ENCODE data around the gene TRAF6.

The TRAF6 gene

DNA sequence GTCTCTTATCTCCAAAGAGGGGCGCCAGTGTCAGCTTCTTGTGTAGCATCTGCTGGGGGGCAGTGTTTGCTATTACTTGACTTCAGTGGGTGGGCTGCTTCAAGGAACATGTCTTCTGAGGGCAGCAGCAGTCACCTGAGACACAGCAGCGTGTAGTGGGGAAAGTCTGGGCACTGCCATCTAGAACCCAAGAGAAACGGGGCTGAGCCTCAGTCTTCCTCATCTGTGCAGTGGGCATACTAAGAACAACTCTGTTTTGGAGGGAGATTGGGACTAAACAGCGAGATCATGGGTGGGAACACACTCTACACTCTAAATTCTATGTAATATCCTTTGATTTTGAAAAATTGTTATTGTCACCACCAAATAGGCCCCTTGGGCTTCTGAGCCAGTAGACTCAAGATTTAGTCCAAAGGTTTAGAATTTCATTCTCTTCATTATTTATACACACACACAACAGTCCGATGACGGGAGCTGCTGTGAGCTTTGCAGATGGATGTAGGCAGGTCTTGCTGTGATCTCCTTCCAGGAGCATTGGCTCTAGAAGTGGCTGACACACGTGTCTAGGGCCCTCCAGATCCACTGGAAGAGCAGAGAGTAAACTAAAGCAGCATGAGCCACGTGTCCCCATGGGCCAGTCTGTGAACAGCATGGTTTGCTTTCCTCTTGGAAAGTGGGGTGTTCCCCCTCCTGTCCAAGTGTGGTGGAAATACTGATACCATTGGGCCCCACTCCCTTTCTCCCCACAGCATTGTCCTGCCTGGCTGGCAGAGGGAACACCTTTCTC is 51.8 kb downstream of the TRAF6 start:
- DNase-seq (ENCODE audit: low spot score): no peak

DNA sequence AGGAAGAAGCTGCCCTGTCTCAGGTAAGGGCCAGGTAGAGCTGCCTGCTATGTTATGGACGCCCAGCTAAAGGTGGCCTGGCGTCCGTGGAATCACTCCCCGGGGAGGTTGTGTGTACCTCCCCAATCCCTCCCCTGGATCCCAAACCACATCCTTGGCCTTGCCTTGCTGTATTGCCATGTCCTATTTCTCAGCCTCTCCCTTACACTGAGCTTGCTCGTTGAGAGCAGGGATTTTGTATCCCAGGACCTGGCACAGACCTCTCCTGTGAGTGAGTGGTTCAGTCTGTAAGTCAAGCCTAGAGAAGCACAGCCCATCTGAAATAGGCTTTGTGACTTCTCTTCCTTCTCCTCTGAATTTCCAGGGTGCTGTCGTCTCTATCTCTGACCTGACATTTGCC is 53.9 kb downstream of the TRAF6 start:
- no peak for DNase-seq (ENCODE audit: low spot score)

DNA sequence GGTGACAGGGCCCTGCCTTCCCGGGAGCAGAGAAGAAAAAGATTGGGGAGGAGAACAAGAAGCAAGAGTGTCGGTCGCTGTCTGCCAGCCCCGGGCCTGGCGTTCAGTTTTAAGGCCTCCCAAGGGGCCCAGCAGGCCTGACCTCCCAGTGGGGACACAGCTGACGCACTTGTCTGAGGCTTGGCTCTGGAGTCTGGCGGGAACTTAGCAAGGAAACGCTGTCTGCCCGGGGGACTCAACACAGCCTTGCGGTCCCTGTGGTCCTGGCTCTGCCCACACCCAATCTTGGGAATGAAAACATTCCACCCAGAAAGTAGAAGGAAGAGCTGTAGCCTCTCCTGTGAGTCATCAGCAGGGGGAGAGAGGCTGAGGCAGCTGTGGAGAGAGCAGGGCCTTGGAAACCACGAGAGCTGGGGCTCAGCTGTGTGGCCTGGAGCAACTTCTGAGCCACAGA is 54.4 kb downstream of the TRAF6 start:
- no peak for DNase-seq (ENCODE audit: low spot score)

DNA sequence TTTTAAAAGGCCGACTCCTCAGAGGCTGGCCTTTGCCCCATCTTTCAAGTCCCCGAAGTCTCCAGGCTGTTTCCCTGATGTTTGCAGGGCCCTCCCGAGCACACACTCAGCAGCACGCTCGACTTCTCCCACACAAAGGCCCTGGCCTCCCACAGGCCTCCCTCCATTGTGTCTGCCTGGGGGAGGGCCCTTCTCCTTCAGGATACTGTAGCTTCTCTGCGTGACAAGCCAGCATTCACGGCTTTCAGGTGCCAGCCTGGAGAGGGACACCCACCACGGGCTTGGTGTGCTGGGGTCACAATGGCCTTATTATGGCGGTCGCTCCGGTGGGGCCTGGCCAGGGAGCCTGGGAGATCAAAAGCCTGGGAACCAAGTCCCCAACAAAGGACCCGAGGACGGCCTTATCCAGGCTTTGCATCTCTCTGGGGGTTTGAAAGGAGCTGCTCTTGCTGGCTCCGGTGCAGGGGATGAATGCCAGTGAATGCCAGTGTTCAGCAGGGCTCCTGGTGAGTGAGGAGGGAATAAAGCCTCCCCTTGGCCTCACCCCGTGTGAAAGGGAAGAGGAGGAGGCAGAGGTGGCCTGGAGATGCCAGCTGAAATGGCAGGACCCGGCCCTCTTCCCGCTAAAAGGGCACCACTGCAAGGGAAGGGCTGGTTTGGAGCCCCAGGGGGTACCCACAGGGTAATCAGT is 55.0 kb downstream of the TRAF6 start:
- no peak for DNase-seq (ENCODE audit: low spot score)

DNA sequence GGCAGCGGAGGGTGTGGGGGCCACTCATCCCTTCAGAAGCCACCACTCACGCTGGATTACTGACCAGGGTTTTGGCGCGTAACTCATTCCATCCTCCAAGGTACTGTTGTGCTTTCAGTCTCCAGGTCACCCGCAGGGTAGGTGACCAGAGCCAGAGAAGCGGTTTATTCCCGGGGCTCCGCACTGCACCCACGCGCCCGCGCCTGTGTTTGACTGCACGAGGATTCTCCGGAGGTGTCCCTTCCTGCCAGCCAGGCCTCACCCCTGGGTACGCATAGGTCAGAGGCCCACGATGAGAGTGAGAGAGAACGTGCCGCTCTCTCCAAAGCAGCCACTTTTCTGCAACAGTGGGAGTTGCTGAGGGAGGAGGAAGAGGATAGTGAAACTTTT is 55.5 kb downstream of the TRAF6 start:
- DNase-seq (ENCODE audit: low spot score): no peak

DNA sequence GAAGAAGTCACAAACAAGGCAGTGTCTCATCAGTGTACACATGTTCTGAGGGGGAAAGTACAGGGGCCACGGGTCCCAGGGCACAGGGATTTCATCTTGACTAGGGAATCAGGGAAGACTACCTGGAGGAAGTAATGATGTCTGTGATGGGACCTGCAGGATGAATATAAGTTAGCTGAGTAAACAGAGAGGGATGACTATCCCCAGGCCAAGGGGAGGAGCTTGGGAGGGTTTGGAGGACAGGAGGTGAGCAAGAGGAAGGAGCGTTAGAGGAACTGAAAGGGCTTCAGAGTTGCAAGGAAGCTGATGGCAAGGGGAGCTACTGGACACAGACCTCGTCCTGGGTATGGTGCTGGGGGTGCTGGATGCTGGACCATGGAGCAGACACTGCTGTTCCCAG is 56.4 kb downstream of the TRAF6 start:
- no peak for DNase-seq (ENCODE audit: low spot score)

DNA sequence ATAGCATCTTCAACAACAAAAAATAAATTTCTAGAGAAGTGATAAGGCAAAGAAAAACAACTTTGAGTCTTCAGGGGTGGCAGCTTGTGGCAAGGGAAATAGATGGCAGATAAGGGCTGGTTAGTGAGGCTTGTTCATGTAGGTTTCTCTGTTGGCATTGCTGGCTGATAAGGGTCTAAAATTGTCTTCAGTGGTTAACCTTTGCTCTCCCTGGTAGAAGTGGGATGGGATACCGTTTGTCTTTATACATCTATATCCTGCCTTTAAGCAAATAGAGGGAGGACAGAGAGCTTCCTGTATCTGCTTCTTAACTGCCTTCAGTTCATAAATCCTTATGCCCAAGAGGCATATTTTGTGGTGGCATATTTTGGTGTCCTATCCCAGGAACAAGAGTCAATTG is 57.1 kb downstream of the TRAF6 start:
- DNase-seq (ENCODE audit: low spot score): no peak

DNA sequence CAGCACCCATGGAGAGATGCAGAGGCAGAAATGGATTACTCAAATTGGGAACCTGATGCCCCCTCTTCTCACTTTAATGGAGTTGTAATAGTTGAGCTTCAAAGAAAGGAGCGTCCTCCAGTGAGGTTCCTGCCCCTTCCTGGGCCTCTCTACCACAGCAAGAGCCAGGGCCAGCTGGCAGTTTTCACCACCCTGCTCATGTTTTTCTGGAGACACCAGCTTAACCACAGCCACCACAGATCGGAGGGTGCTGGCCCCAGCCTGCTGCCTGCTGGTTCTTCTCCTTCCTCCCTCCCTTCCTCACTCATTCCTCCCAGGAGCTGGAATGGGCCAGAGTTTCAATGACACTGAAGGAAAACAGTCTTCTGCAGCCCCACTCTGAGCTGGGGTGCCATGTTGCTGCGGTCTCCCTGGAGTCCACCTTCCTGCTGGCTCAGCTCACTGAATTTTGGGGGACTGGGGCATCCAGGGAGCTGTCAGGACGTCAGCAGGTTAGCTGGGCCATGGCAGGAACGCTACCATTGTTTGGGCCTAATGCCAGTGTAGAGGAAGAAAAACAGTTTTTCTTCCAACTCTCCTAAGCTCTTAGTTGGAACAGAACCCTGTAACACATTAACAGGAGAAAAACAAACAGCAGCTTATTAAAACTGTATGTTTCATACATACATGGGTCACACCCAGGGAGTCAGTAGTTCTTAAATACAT is 57.7 kb downstream of the TRAF6 start:
- no peak for DNase-seq (ENCODE audit: low spot score)

DNA sequence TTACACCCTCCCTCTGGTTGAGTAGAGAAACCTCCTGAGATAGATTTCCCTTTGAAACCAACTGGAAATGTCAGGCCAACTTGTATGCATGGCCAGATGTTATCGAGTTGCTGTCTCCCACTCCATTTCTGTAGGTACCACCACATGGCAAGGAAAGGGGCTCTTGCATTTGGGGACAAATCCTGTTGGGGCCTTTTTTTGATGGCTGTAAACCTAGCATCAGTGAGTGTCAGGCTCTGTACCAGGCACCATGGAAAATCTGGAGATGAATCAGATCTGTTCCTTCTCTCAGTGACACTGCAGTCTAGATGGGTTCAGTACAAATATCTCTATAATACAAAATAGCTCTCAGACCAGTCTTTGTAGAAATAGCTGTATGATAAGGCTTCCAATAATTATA is 58.4 kb downstream of the TRAF6 start:
- no peak for DNase-seq (ENCODE audit: low spot score)

DNA sequence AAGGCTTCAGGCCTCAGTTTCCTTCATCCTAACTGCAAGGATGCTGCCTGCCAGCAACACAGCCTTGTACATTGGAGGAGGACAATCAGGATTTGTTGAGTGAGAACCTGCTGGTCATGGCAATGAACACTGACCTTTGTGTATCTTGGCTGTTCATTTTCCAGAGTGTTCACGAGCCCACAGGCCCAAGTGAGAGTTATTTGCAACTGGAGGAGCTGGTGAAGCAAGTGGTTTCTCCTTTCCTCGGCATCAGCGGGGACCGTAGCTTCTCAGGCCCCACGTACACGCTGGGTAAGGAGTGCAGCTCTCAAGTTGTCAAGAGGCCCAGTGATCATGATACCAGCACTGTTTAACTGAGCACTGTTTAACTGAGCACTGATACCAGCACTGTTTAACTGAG is 59.0 kb downstream of the TRAF6 start:
- no peak for DNase-seq (ENCODE audit: low spot score)

DNA sequence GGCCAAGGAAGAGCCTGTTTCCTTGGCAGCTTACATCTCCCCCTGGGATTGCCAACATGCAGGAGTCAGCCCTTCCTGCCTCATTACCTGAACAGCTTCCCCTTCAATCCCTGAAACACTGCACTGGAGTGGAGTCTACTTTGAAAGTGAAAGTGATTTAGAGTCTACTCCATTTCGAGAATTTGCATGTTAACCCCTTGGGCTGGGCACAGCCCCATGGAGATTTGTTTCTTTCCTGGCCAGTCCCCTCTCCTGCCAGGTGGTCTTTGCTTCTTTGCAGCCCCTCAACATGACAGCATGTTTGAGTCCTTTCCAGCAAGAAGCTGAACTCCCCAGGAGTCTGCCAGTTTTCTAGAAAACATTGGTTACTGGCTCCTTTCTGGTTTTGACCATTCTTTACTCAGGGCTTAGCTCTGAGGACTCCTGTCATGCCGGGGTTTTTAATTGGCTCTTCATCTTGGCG is 59.9 kb downstream of the TRAF6 start:
- DNase-seq (ENCODE audit: low spot score): no peak

DNA sequence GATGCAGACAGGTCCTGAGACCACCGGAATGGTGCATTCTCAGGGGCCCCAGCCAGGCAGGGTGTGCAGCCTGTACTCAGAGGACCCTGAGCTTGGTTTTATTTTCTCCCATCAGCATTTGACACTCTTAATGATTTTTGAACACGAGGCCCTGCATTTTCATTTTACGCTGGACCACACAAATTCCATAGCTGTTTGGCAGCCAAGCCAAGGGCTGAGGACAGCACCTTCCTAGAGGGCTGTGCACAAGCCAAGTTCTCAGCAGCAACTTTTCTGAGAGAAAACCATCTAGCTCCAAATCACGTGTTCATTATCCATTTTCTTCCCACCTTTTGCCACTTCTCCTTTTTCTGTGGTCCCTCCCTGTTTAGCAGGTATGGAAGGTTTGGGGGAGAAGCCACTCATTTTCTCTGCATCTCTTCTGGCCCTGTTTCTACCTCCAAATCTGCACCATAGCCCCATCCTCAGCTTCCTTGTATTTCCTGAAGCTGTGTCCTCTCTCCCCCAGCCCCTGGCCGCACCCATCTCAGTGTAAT is 60.4 kb downstream of the TRAF6 start:
- no peak for DNase-seq (ENCODE audit: low spot score)

DNA sequence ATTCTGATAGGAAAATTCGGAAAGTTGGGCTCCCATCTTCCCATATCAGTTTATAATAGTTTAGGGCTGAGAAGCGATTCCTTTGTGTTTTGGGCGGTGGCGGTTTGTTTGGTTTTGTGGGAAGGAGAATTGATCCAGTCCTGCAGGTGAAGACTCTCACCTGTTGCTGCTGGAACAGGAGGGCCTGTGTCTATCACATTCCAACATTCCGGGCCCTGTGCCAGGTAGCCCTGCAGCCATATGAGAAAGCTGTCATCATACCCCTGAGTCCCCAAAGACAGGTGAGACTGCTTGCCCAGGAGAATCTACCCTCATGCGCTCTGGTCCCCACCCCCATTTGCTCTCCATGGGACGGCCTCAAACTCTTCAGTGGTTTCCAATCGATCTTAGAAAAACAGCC is 62.1 kb downstream of the TRAF6 start:
- no peak for DNase-seq (ENCODE audit: low spot score)

DNA sequence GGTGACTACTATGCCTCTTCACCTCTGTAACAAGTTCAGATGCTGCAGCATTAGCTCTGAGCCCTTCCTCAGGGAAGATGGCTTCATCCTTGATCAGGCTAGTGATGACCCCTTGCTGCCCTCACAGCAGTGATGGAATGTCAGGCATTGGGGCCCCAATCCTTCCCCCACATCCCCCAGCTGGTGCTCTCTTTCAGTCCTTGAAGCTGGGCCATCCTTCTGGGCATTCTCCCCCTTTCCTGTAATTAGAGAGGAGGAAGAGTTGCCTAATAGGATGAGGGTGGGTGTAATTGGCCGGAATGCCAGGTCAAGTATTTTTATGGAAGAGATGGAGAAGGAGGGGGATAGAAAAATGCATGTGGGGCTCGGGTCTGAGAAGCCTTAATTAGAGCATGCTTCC is 62.6 kb downstream of the TRAF6 start:
- no peak for DNase-seq (ENCODE audit: low spot score)

DNA sequence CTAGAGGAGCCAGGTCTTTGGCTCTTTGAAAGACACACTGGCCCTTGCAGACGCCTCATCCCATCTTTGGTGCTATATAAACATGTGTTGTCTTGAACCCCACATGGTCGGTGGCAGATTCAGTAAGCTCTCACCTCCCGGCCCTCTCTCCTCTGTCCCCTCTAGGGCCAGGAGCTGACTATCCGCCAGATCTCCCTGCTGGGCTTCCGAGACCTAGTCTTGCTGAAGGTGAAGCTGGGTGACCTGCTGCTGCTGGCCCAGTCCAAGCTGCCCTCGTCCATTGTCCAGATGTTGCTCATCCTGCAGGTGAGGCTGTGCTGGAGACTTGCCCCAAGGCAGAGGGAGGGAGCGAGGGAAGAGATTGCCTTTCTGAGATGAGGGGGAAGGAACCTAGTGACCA is 63.9 kb downstream of the TRAF6 start:
- DNase-seq (ENCODE audit: low spot score): no peak

DNA sequence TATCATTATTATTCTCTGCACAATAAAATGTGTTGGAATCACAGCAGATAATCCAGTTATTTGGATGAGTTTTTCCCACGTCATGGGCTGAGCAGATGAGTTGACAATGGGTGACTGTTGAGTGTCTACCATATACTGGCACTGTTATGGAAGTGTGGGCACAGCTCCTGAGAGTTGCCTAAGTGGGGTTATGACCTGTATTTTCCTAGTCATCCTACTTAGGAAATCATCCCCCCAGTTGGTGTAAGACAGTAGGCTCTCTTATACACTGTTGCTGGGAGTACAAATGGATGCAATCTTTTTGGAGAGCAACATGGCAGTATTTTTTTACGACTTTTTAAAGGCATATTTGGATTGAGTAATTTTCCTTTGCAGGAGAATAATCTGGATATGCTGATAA is 66.4 kb downstream of the TRAF6 start:
- DNase-seq (ENCODE audit: low spot score): no peak

DNA sequence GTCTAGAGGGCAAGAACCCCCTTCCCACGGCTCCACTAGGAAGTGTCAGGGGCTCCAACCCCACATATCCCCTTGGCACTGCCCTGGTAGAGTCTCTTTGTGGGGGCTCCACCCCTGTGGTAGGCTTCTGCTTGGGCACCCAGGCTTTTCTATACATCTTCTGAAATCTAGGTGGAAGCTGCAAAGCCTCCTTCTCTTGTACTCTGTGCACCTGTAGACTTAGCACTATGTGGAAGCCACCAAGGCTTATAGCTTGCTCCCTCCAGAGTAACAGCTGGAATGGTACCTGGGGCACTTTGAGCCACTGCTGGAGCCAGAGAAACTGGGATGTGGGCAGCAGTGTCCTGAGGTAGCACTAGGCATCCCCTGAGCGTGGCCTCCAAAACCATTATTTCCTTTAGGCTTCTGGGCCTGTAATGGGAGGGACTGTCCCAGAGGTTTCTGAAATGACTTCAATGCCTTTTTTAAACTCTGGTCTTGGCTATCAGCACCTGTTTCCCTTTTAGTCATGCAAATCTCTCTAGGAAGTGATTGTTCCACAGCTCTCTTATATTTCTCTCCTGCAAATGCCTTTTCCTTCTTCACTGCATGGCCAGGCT is 68.4 kb downstream of the TRAF6 start:
- DNase-seq (ENCODE audit: low spot score): no peak

DNA sequence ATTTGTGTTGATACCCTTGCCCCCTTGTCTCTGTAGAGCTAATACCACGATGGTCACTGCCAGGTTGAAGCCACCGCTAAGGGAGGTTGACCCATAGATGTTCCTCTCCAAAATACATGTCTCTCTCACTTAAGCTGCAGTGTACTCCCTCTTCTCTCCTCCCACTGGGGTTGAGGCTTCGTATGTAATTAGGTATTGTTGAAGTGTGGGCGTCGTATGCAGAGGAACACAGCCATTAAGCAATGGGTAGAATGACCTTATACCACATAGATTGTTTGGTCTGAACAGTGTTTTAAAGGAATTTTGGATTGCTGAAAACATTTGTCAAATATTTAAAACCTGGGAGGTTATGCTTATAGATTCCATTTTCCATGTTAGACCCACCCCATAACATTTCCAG is 71.9 kb downstream of the TRAF6 start:
- no peak for DNase-seq (ENCODE audit: low spot score)

DNA sequence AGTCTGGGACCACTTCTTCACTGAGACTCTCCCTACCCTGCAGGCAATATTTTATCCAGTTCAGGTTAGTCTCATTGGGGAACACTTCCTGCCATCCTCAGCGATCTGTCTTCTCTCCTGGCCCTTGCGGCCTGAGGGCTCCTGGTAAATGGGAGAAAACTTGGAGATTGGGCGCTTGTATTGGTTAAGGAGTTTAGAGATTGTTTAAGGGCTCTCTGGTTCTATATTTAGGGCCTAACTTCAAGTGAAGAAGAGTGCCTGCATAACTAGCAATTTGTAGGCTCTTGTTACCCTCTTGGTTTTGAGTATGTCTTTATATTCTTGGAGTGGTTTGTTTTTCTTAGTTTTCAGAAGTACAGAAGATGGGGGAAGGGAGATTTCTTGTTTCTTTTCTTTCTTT is 72.7 kb downstream of the TRAF6 start:
- DNase-seq (ENCODE audit: low spot score): no peak

All from hematopoietic multipotent progenitor cell treated with erythropoietin and hydrocortisone succinate and interleukin-3 and kit ligand, for 17 days (in vitro differentiated cells).